SU-DHL-6 (cell line): ENCODE measurements around the gene PLK5.

ENCODE experiments used
- CTCF ChIP-seq: fragments of 200-600 bp; sonication (generic); IDR thresholded peaks from one replicate; pipeline ENCODE4 v1.5.1; 2017; ENCODE audit warnings: antibody characterized with exemption, mild to moderate bottlenecking, low read length, moderate library complexity; ENCODE audit not compliant: insufficient read depth, poor library complexity, severe bottlenecking
- EZH2phosphoT487 ChIP-seq: fragments of 200-600 bp; sonication (generic), shearing (Covaris generic); conservative IDR thresholded peaks from 2 replicates; pipeline ENCODE4 v1.6.1; 2018; ENCODE audit warnings: mild to moderate bottlenecking, antibody characterized with exemption, low read length, moderate library complexity, mixed read lengths

DNA sequence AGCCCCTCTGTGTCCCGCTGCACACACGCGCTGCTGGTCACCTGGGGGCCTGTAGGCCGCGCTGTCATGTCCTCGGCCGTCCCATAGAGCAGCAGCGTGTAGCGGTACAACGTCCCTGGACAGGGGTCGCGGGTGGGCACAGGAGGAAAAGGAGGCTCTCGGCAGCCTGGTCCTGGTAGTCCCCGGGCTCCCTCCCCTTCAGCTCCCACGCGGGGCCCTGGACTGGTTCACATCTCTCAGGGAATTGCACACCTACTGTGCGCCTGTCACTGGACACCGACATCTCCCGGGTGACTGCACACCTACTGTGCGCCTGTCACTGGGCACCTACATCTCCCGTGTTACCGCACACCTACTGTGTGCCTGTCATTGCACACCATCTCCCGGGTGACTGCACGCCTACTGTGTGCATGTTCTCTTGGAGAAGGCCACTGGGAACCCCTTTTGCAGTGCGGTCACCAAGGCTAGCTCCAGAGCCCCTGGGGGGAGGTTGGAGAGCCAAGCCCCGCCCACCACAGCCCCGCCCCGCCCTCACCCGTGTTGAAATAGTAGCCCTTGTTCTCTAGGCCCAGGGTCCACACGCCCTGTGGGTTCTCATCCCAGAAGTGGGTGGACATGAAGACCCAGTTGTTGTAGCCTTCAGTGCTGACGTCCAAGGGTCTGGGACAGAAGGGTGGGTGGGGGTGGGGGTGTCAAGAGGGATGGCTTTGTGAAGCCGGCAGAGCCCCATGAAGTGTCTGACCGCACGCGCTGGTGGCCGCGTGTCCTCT, 41.3 kb upstream of the PLK5 start:
- TF ChIP-seq CTCF (no peak), EZH2phosphoT487 (no peak)
